SH-SY5Y (cell line): Measurements from ENCODE around the gene CFAP68.

Experiments used
- GATA2 ChIP-seq: IDR thresholded peaks from 2 replicates; pipeline ENCODE4 v1.6.1; 2011; ENCODE audit warnings: mild to moderate bottlenecking, low read depth, low read length
- GATA3 ChIP-seq: IDR thresholded peaks from 2 replicates; pipeline ENCODE4 v1.6.1; 2011; ENCODE audit warnings: low read depth, mild to moderate bottlenecking, low read length, moderate library complexity

DNA sequence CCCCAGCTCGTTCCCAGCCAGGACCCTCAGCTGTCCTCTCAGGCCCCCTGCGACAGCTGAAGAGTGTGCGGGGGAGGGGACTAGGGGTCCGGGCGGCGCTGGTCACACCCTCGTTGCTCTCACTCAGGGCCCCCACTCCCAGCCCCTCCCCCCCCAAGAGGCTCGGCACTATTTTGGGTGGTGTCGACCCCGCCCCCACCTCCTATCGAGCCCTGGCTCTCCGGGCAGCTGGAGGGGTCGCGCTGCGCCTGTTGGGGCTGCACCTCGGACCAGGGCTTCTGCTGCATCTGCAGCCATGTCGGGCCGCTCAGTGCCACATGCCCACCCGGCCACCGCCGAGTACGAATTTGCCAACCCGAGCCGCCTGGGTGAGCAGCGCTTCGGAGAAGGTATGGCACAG lies 33.2 kb downstream of the CFAP68 start, which contains the start of gene HSPB2:
- TF ChIP-seq GATA2 (no peak), GATA3 (no peak)
